GM13976 (cell line): Measurements from ENCODE around the gene TCF7L1.
"Not testable (repeated sequence)": the region's sequence is repeated elsewhere in the genome, so short reads cannot be mapped to it uniquely, and the experiment has no call there.

Experiments
- DNase-seq: peaks from one replicate; pipeline ENCODE4 v3.0.0; 2012; ENCODE audit warnings: low spot score
- in situ Hi-C: fragments of 300-500 bp; cut with MboI; formaldehyde crosslinking; loops from one replicate; pipeline ENCODE4 v1.12.0; 2022; ENCODE audit warnings: low sequenced_read_pairs, mixed read lengths, inconsistent platforms; ENCODE audit not compliant: unreplicated experiment
- TF ChIP-seq, protein P1 (sequence below): IDR thresholded peaks from 2 replicates; pipeline ENCODE4 v1.5.1; 2012; ENCODE audit warnings: borderline replicate concordance, mild to moderate bottlenecking; ENCODE audit not compliant: insufficient read depth; ENCODE audit errors: extremely low read depth, missing control alignments, control extremely low read depth

The TCF7L1 gene

GRCh38 chr2:85327822-85328617, 194.8 kb downstream of the TCF7L1 start, which contains the start of gene TGOLN2:
TGOLN2 (minus strand) TSS chr2:85327989; CDS start chr2:85327962, 27 bp downstream.
- in situ Hi-C loops: no loop called here
- peak; percentile 97 for DNase-seq
- TF ChIP-seq, protein P1, sequence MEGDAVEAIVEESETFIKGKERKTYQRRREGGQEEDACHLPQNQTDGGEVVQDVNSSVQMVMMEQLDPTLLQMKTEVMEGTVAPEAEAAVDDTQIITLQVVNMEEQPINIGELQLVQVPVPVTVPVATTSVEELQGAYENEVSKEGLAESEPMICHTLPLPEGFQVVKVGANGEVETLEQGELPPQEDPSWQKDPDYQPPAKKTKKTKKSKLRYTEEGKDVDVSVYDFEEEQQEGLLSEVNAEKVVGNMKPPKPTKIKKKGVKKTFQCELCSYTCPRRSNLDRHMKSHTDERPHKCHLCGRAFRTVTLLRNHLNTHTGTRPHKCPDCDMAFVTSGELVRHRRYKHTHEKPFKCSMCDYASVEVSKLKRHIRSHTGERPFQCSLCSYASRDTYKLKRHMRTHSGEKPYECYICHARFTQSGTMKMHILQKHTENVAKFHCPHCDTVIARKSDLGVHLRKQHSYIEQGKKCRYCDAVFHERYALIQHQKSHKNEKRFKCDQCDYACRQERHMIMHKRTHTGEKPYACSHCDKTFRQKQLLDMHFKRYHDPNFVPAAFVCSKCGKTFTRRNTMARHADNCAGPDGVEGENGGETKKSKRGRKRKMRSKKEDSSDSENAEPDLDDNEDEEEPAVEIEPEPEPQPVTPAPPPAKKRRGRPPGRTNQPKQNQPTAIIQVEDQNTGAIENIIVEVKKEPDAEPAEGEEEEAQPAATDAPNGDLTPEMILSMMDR: no peak

GRCh38 chr2:85329181-85329651, 196.0 kb downstream of the TCF7L1 start:
- no peak for DNase-seq
- TF ChIP-seq, protein P1: no peak
- in situ Hi-C loops: no loop called here

GRCh38 chr2:85329701-85330100, 196.5 kb downstream of the TCF7L1 start:
- DNase-seq, in situ Hi-C loops: not testable (repeated sequence)

- TF ChIP-seq, protein P1: no peak
- DNase-seq: no peak
Observed at GRCh38 chr2:85330839-85331636, 197.8 kb downstream of the TCF7L1 start.

DNA sequence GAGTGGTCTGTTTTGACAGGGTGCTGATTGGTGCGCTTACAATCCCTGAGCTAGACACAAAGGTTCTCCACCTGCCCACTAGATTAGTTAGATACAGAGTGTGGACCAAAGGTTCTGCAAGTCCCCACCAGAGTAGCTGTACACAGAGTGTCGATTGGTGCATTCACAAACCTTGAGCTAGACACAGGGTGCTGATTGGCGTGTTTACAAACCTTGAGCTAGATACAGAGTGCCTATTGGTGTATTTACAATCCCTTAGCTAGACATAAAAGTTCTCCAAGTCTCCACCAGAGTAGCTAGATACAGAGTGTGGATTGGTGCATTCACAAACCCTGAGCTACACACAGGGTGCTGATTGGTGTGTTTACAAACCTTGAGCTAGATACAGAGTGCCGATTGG, 200.7 kb downstream of the TCF7L1 start:
- DNase-seq, in situ Hi-C loops: not testable (repeated sequence)

More at GRCh38 chr2:85330839-85331636, 197.8 kb downstream of the TCF7L1 start:
- in situ Hi-C loops: no loop called here

DNA sequence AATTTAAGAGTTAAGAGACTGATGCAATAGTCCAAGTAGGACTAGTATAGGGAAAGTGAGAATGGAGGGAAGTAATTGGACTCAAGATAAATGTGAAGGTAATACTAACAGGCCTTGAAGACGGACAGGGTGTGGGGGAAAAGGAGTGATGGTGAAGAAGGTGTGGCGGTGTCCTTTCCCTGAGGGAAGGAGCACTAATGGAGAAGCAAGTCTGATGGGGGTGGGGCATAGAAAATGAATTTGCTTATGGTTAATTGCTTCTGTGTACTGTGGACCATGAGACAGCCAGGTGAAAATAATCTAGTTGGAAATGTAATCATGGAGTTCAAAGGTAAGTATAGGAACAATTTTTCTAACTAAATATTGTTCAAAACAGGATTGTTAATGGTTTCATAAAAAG, 201.7 kb downstream of the TCF7L1 start:
- in situ Hi-C loops: no loop called here
- DNase-seq: no peak
- TF ChIP-seq, protein P1: no peak

GRCh38 chr2:85340034-85340892, 207.1 kb downstream of the TCF7L1 start:
- DNase-seq: no peak
- in situ Hi-C loops: no loop called here
- TF ChIP-seq, protein P1: no peak
